ENCODE measurements around the gene APOL2.
"Not testable (repeated sequence)": the region's sequence is repeated elsewhere in the genome, so short reads cannot be mapped to it uniquely, and the experiment has no call there.

APOL2 gene

DNA sequence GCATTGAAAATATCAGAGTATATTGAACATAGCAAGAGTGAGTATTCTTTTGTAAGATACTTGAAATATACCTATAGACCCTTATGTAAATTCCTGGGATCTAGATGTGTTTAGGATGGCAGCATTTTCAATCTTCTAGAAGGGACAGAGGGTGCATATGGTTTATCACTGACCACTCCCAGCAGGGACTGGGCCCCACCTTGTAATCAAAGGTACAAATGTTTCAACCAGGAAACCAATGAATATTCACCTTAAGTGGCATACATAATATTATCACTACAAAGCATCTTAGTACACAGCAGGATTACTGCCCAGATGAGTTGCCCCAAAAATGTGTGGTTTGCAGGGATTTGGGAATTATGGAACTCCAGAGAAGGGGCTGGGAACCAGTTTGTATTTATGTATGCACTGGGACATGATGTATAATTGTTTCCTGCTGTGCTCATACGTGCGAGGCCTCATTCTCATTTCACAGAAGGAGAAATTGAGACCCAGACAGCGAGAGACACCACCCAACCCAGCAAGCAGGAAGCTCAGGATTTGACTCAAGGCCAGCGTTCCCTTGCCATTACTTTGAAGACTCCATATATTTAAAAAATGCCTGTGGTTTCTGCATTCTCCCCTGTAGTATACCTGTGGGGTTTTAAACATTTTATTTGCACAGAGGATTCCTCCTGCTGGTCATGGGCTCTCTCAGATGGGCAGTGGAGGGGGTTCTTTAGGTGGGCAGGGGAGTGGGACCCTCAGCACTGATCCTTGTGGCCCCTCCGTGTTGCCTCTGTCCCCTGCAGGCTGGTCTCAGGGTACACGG is 42.9 kb downstream of the APOL2 start:
- DNase-seq (ENCODE audit: low spot score): no peak

DNA sequence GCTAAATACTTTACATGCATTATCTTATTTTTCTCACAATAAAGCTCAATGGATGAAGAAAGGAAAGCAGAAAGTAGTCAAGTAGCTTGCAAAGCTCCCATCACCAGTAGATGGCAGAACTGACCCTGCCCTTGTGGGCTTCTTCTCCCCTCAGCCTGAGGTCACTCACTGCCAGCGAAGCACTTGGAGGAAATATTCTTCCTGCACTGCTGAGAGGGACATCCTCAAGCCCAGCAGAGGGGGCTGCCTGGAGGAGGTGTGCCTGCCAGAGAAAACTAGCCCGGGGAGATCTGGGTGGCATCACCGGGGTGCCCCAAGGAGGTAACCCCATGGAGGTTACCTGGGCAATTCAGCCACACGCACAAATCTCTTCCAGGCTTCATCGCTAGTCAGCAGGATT is 44.4 kb downstream of the APOL2 start:
- DNase-seq (ENCODE audit: low spot score): peak; percentile 61

DNA sequence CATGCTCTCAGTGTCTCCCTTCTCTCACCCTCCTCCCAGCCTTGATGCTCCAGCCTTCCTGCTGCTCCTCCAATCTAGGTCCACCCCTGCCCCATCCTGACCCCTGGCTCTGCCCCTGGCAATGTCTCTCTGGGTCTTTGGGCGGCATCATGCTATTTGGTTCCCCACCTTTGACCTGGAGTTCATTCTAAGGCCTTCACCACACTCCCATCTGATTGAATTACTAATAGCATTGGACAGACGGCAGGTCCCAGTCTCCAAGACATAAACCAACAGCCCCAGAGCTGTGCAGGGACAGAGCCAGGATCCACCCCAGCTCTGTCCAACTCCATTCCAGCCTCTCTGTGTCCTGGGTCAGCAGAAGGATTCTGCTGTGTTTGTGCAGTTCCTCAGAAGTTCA is 44.9 kb downstream of the APOL2 start:
- DNase-seq (ENCODE audit: low spot score): no peak

DNA sequence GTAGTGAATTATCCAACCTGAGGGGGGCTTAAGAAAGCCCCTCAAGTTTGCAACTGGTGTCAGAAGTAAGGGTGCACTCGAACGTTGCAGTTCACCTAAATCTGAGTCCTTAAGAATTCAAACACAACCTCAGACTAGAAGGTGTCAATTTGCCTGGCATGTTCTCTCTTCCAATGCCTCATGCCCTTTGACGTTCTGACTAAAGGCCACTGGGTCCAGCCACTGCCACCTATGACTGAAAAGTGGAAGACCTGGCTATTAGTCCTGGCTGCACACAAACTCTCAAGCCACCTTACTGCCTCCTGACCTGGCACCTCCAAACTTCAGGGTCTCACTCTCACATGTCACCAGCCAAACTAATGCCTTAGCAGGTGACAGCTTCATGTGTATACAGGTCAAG is 45.8 kb downstream of the APOL2 start:
- DNase-seq (ENCODE audit: low spot score): no peak

DNA sequence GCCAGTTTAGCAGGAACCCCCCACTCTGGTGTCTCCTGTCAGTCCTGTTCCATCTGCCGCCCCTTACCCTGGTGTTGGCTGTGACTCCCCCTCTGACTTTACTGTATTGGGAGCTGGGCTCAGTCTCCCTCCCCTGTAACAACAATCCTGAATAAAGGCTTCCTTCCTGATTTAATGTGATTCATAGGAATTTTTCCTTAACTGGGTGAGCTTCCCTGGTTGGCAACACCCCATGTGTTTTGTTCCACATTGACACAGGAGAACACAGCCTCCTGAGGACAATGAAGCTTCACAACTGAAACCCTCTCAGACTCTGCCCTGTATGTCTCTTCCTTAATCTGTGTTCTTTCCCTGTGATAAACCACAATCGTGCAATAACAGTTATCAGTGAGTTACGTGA is 46.2 kb downstream of the APOL2 start:
- DNase-seq (ENCODE audit: low spot score): no peak

DNA sequence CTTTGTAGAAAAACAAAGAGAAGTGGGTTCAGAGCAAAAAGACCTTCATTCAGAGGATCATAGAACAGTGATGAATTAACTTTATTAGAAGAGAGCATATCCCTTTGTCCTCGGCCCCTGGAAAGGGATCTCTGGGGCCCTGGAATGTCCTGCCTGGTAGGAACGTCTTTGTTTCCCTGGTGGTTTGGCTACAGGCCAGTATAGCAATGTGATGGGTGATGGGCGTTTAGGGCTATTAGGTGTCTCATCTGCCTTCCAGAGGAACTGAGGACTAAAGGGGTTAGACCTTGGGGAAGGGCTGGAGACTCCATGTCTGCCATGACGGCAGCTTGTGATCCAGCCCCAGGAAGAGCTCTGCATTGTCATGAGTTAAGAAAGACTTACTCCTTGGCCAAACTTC is 46.8 kb downstream of the APOL2 start:
- DNase-seq (ENCODE audit: low spot score): no peak

DNA sequence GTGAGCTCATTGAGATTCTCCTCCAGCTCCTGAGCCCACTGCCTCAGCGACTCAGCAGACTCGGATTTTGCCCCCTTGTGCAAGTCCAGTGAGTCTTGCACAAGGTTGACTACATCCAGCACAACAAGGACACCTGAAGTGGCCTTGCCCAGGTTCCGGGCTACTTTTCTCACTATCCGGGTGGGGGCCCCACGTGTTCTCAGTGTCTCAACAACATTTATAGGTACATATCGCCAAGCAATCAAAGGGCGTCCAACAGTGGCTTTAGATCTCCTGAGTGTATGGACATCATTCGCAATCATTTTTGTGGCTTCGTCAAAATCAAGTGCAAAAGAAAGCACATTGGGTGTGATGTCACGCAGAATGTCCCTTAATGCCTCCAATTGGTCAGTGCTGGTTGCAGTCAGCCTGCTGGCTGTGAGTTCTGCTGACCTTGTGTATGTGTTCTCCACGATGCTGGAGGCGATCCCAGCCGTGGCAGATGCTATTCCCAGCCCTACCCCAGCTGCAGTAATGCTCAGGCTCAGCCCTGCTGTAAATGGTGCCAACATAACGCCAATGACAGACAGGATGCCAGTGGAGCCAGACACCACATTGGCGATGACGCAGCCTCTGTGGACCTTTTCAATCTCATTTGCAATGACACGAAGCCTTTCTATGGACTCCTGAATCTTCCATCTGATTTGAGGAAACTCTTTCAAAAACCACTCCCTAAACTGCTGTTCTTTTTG is 48.1 kb downstream of the APOL2 start:
- DNase-seq (ENCODE audit: low spot score): peak; percentile 36

DNA sequence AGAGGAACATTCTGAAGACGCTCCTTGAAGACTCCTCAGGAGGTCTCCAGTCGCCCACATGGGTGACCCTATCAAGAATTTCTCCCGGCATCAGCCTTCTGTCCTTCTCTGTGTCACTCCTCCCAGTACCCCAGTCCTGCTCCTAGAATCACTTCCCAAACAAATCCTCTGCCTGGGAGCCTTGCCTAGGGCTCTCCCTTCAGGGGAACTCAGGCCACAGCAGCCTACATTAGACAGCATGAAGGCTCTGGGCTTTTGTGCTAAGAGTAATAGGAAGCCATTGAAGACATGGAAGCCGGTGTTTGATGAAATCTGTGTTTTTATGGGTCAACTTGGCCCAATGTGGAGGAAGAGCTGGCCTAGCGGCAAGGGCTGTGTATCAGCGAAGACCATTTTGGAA is 51.5 kb downstream of the APOL2 start:
- DNase-seq (ENCODE audit: low spot score): not testable (repeated sequence)

DNA sequence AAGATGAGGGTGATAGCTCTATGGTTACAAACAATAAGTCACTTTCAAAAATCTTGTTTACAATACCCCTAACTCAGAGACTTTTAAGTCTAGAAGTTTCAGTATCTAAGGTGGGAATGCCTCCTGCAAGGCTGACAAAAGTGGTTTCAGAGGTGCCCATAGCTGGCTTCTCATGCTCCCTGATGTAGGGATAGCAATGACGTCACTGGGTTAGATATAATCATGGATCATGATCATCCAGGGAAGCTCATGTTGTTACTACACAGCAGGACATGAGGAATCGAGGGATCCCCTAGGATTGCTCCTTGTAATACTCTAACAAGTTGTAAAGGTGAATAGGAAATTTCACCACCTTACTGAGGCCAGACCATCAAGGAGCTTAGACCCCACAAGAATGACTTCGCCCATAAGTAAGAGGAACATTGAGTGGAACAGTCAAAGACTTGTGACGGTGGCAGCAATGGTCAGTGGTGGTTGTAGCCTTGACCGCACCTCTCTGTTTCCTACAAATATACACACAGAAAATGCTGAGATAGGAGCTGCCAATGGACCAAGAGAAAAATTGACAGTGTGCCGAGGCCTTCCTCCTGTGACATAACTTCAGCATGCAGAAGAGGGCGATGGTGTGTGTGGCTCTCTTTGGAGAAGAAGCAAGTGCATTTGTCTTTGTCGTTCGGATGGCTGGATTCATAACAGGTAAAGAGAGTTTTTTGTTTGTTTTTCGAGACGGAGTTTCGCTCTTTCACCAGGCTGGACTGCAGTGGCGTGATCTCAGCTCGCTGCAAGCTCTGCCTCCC is 53.3 kb downstream of the APOL2 start:
- no peak for DNase-seq (ENCODE audit: low spot score)

DNA sequence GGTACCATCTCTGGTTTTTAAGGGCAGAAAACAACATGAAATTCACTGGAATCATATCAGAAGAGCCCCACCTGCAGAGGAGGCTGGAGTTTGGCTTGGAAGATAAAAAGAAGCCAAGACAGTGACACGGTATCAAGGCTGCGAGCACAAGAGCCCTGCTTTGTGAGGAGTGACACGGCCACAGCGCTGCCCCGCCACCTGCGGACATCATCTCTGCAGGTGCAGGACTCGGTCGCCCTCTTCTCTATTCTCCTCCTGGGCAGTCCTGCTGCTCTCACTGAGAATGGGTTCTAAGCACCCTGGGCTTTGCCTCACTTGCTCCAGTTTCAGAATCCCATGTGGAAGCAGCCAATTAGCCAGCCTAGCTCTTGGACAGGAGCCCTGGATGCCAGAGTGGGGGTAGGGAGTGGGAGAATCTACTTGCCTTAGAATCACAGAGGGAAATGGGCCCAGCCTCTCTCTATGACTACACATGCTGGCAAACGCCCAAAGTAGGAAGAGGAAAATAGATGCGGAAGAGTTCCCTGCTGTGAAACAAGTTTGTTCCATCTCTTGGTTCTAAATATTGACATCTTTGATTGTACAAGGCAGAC is 54.8 kb downstream of the APOL2 start:
- DNase-seq (ENCODE audit: low spot score): no peak

DNA sequence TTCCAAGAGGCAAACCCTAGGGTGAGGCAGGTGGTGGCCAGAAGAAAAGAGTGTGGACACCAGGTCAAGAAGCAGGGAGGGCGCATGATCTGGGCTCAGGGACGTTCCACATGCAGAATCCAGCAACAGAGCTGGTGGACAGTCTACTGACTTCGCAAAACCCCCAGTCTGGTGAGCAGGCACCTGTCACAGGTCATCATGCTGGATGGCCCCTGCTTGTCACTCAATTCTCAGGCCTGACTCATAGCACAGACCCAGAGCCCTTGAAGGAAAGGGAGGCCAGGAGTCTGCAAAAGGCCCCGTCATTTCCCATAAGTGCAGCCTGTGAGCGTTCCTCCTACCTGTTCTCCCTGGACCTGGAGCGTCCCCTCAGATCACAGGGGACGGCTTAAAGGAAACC is 55.9 kb downstream of the APOL2 start:
- DNase-seq (ENCODE audit: low spot score): no peak

DNA sequence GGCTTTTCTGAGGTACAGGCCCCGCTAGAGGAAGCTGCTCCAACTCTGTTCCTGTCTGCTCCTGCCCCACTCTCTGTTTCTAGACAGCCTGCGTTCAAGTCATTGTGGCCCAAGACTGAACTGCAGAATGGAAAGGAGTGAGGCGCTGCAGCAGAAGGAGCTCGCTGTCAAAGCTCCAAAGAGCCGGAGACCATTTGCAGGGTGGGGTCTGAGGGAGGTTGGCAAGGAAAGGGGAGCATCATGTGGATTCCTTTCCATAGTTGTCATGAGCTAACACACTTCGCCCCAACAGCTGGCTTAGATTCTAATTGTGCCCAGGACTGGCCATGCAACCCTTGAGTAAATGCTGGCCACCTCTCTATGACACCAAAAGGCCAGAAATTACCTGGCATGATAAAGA is 56.5 kb downstream of the APOL2 start:
- no peak for DNase-seq (ENCODE audit: low spot score)

DNA sequence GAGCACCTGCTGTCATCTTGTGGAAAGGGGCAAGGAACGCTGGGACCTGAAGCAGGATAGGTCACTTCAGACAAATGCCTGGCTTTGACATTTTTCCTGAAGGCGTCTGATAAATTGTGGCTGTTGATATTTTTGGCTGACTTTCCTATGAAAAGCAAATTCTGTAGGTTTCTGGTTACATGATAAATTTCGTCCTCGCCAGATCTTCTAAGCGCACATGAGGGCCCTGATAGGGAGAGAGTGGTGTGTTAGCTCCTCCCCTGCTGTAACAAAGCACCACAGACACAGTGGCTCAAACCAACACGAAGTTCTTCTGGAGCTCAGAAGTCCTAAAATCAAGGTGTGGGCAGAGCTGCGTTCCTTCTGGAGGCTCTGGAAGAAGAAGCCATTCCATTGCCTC is 57.3 kb downstream of the APOL2 start:
- no peak for DNase-seq (ENCODE audit: low spot score)

DNA sequence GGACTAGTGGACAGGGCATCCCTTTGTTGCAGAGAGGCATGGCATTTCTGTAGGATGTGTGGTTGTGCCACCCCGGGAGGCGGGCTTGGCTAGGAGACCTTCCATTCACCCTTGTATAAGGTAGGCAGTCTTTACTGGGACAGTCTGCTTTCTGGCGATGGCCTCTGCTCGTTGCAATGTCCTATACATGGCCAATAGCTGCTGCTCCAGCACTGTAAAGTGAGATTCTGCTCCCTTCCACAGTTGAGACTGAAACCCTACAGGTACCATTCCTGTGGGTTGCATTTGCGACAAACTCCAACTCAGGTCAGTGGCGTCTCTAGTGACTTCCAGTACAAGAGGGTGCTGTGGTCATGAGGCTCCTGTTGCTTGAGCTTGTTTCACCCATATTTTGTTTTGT is 58.4 kb downstream of the APOL2 start:
- no peak for DNase-seq (ENCODE audit: low spot score)

DNA sequence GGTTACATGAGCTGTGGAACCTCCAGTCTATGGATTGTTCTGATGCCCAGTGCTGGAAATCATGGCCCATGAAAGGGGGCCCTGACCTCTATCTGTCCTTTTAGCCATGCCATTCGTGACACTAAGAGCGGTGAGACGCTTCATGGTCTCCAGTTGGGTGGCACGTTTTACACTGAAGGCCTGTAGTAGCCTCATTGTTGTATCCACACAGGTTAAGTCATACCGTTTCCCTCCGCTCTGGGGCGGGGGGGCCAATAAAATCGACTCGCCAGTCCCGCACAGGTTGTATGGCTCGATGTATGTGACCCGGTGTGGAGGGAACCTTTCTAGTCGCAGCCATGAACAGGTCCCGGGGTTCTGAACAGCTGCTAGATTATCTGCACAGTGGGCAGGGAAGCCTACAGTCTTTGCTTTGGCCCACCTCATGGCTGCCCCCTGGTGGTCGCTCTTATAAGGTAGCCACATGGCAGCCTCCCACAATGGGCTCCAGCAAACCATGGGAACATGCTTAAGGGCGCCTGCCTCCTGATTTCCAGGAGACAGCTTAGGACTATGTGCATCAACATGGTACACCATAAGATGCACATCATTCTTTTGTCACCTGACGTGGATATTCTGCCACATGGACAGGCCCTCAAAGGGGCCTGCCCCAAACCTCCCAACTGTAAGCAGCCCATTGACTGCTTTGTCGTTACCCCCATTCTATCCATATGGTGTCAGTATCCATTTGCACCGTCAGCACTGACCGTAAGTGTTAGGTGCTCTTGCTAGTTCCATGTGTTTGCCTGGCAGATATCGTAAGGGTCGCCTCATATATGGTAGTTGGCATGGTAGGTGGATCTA is 59.1 kb downstream of the APOL2 start:
- DNase-seq (ENCODE audit: low spot score): peak; percentile 76

DNA sequence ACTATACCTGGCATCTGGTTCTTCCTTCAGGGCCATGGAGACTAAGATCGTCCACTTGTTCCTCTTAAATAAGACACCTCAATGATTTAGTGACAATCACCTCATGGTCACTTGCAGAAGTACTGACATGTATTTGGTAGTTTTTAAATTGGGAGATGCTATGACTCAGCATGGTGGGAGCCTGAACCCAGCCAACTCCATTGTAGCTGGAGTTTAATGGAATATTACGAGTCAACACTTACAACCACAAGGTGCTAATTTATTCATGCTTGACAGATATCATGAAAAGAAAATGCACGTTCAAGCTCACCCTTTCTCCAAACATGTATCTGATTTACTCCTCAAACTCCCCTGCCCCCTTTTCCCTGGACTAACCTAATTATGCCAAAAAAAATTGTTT is 62.2 kb downstream of the APOL2 start:
- DNase-seq (ENCODE audit: low spot score): no peak

All from hepatic stellate cell (primary cell).